Stimulated activated CD8-positive, alpha-beta memory T cell treated with anti-CD3 and anti-CD28 coated beads, Interleukin-15, amount 100 ng/mL, for 24 hours (primary cell): ENCODE data around the gene PRKG1.
"Not testable (repeated sequence)": the region's sequence is repeated elsewhere in the genome, so short reads cannot be mapped to it uniquely, and the experiment has no call there.

Source experiments
- DNase-seq: peaks from one replicate; pipeline ENCODE4 v3.0.0-alpha.2; 2020; ENCODE audit warnings: low read depth

The PRKG1 gene

DNA sequence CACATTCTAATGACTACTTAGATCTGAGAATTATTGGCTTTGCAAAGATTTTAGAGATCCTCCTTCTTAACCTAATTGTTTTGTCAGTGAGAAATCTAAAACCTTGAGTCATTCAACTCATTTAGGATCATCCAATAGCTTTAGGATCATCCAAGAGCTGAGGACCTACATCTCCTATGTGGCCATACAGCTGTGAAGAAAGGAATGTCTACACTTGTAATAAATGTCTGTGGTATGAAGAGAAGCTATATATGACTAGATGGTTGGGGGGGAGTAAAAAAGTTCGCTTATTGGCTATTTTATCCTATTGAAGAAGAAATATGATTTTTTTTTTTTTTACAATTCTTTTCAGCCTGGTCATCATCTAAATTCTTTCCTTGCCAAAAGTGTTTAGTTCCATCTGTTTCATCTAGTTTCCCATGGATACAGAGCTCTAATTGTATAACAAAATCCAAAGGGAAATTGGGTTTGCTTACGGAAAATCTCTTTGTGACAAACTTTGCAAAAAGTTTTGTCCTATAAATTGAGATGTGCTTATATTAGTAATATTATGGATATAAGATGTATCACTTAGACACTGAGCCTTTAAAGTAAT is 196.7 kb downstream of the PRKG1 start:
- DNase-seq = no peak

DNA sequence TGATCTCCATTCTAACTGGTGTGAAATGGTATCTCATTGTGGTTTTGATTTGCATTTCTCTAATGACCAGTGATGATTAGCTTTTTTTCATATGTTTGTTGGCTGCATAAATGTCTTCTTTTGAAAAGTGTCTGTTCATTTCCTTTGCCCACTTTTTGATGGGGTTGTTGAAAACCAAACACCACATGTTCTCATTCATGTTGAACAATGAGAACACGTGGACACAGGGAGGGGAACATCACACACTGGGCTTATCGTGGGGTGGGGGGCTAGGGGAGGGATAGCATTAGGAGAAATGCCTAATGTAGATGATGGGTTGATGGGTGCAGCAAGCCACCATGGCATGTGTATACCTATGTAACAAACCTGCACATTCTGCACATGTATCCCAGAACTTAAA is 197.8 kb downstream of the PRKG1 start:
- not testable (repeated sequence) for DNase-seq

DNA sequence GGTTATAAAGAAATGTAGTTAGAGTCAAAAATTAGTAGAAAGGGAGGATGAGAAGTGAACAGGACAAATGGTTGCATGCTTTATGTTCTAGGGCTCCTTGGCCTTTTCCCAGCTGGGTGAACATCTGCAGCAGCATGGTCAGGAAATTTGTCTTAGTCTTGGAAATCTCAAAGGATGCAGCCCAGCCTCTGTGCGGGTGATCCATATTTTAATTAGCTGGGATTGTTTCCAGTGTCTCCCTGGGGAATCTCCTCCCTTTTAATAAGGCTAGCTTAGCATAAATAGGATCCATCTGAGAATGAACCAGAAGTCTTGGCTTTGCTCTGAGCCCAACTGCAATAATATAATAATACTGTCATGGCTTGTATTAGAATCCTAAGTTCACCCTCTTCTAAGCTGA is 198.3 kb downstream of the PRKG1 start:
- DNase-seq = no peak

DNA sequence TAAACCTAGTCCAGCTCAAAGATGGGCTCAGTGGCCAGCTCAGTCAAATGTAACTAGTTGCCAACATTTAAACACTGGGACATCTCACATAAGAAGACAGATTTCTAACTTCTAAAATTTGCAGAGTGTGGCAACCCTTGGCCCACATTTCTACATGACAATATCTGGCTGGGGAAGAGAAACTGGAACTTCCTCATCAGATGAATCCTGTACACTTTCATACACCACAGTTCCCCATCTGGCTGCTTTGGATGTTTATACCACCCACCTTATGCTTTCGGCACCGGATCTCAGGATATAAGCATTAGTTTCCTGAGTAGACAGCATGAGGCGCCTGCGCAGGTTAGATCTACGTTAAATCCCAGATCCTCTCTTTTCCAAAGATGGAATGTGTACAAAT is 199.3 kb downstream of the PRKG1 start:
- no peak for DNase-seq

DNA sequence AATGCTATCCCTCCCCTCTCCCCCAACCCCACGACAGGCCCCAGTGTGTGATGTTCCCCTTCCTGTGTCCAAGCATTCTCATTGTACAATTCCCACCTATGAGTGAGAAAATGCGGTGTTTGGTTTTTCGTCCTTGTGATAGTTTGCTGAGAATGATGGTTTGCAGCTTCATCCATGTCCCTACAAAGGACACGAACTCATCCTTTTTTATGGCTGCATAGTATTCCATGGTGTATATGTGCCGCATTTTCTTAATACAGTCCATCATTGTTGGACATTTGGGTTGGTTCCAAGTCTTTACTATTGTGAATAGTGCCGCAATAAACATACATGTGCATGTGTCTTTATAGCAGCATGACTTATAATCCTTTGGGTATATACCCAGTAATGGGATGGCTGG is 201.8 kb downstream of the PRKG1 start:
- DNase-seq = not testable (repeated sequence)

DNA sequence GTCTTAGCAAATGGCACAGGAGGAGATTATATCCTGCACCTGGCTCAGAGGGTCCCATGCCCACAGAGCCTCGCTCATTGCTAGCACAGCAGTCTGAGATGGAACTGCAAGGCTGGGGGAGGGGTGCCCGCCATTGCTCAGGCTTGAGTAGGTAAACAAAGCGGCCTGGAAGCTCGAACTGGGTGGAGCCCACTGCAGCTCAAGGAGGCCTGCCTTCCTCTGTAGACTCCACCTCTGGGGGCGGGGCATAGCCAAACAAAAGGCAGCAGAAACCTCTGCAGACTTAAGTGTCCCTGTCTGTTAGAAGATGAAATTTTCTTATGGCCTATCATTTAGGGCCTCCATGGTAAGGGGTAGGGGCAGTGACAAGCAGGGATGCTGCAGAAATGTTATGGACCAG is 207.1 kb downstream of the PRKG1 start:
- not testable (repeated sequence) for DNase-seq

DNA sequence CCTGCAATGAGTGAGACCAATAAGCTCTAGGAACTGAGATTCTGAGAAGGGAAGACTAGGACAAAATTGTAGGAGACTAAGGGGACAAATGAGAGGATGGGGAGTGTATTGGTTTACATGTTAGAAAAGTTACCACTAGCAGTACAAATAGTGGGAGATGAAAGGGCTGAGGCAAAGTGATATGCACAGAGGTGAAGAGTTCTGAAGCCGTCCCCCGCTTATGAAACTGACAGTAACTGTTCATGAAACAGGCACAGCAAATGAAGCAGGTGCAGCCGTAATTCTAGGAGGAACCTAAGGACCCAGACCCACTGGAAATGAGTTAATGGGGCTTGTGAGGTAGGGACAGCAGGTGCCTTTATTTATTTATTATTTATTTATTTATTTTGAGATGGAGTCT is 211.3 kb downstream of the PRKG1 start:
- DNase-seq = no peak

DNA sequence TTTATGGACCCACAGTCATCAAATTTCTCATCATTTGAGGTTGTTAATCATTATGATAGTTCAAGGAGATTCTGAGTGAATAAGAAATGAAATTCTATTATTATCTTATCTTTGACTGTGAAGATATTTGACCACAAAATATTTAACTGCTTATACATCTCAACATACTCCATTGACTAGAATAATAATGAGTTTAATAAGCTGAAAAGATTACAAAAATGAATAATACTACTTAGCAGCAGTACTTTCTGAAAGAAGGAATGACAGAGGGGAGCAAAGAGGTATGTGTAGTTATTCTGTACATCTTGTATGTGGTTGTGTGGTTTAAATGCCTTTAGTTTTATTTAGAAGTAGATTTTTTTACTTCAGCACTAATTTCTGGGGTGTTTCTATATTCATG is 214.2 kb downstream of the PRKG1 start:
- no peak for DNase-seq

DNA sequence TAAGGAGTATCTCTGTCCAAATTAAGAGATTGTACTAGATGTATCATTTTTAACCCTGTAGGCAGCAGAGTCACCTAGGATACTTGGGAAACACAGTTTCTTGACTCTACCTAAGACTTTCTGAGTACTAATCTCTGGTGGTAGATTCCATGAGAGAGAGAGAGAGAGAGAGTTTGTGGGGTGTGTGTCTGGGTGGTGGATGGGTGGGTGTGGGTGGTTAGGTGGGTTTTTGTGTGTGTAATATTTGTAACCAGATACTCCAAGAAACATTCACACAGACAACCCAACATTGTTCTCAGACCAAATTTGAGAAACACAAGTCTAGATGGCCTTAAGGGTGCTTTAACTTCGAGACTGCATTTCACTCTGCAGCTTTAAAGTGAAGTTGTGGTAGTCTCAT is 215.2 kb downstream of the PRKG1 start:
- no peak for DNase-seq

DNA sequence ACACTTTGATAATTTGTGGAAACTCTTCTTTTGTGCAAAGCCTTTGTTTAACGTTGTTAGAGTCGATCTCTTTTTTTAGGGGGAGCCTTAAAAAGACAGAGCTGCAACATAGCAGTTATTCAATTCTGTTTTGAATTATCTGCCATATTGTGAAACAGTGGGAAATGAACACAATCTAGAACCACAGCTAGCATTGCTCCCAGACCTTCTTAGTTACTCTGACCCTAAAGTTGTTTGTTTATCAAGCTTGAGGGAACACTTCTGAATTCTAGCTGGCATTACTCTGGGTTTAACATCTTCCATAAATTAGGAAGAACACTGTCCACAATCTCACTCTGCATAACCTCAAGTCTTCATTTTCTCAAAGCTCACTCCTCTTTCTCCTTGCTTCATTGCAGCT is 217.7 kb downstream of the PRKG1 start:
- DNase-seq = no peak

DNA sequence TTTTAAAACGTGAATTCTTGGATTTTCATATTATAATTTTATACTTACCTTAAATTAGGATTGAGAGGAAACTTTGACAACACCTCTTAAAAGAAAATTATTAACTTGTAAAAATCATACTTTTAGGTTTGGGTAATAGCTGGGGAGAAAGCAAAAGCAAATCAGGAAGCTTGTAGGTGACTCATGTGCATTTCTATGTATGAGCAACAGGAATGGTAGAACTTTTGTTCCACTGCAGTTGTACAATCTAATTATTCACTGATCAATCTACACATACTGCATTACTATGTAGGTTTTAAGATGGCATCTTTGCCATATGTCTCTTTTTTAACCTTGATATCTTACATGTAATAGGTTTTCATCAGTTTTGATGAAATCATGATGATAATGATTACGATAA is 223.2 kb downstream of the PRKG1 start:
- DNase-seq = no peak

DNA sequence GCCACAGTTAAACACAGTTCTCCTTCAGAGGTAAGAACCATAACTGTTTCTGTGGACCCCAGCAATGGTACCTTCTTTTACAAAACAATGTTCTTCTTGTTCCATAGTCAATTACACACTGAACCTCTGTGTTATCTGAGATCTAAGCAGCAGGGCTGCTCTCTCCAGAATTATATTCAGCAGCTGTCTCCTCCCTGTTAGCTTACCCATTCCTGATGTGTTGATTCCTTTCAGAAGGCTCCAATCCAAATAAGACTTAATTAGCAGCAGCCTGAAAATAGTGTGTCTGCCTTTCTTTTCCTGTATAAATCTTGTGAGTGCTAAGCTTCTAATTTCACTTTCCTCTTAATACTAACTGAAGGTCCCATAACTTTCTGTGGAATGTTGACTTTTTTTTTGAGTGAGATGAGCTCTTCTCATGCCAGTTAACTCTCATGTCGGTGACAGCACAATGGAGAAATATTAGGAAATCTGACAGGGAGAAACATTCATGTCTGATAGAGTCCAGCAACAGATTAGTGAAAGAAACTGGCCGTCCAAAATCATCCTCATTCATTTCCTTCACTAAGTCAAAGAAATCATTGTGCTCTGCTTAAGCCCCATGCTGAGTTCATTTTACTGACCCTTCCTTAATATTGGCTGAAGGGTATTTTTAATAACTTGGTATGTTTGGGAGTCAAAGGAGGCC is 226.5 kb downstream of the PRKG1 start:
- DNase-seq = no peak

DNA sequence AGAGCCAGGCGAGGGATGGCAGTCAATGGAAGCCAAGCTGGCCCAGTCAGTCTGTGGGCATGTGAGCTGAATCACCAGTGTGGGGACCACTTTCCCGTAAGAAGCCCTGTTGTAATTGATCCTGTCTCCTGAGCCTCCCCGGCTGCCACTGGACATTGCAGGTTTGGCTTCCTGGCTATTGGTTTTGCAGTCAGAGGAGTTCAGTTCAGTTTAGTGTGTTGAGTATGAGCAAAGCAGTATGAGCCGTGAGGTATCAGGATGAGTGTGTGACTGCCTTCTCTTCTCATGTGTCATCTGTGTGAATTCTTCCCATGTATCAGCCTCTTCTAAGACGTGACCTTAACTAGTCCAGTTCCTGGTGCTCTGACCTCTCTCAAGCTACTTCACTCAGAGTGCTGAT is 227.4 kb downstream of the PRKG1 start:
- DNase-seq = no peak

DNA sequence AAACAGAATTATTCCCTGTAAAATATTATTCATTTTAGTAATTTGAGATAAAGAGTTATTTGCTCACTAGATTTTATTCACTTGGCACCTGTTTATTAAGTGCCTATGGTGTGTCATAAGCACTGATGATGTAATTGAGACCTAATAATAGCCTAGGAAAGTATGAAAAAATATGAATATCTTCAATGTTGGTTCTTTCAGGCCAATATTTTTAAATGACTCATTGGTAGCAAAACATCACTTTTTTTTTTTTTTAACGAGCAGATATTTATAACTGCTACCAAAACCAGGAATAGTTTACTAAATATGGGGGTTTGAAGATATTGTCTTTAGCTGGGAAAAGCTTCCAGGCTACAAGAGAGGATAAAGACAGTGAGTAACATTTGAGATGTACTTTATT is 228.0 kb downstream of the PRKG1 start:
- no peak for DNase-seq

DNA sequence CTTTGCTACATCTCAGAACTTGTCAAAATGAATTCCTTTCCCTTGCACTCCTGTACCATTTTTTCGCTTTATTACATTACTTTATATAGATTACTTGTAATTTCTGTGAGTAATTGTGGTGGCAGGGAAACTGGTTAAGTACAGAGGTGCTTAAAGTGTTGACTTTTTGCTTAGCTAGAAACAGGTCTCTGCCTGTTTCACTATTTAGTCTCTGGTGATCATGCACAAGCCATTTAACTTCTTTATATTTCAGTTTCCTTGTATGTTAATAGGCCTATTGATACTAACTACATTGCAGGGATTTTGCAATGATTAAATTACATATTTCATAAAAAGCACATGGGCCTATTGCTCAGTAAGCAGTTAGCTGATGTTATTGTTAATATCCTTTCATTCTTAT is 233.8 kb downstream of the PRKG1 start:
- no peak for DNase-seq

DNA sequence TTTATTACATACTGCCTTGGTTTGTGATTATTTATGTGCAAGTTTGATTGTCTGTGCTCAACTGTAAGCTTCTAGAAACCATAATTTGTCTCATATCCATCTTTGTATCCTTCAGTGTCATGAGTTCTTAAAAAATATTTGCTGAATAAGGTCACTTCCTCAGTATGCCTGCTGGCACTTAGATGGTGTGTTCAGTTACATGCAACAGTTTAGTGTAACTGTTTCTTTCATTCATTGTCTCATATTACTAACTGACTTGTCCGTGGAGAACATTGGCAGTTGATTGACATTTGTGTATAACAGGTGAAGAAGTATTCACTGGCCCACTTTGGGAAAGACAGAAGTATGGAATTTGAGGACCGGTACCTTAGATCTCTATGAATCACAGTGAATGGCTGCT is 236.9 kb downstream of the PRKG1 start:
- DNase-seq = no peak

DNA sequence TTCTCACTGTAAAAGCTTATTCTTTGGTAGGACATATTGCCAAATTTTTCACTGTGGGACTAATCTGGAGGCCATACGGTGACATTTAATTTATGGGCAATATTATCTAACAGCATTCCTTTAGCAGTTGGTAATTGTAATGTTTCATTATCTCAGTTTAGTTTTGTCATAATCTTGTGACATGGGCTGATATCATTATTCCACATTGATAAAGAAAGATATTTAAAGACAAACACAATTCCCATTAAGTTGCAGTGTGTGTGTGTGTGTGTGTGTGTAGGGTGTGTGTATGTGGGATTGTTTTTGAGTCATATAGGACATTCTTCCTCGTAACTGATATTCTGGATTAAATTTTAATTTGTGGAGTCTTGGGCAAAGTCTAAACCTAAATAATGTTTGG is 238.5 kb downstream of the PRKG1 start:
- DNase-seq = no peak

DNA sequence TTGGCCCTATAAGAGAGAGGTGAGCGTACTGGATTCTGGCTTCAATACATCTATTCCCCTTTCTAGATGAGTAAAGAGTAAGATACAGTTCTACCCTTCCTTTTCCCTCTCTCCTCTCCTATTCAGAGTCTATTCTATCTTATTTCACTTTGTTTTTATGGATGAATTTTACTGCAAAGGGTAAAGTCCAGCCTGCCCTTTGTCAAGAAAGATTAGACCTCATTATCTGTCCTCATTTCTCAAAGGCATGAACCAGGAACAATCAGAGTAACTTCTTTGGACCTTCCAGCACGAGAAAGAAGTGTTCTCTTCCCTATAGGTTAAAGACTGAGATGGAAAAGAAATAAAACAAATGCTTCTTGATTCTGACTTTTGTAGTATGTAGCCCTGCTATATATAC is 239.0 kb downstream of the PRKG1 start:
- no peak for DNase-seq

DNA sequence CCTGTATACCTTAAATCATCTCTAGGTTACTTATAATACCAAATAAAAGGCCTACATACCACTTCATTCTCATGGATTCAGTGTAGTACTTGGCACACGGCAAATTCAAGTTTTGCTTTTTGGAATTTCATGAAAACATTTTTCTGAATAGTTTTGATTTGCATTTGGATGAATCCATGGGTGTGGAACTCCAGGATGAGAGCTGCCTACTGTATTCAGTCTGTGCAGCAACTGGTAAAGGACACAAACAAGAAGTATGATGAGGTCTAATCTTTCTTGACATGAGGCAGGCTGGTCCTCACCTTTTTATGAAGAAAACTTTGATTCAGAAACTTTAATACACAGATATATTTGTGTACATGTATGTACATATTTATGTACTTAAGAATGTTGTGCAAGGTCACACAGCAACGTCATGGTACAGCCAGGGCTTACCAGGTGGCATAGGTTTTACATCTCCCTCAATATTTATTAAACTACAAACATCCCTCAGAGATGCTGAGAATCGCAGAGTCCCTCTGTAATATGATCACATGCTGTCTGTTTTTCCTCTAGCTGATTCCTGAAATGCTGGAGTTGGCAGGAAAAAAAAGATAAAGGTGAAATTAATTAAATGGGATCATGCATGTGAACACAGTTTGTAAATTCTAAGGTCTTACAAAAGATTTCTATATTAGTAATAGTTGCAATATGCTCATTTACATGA is 239.6 kb downstream of the PRKG1 start:
- no peak for DNase-seq

DNA sequence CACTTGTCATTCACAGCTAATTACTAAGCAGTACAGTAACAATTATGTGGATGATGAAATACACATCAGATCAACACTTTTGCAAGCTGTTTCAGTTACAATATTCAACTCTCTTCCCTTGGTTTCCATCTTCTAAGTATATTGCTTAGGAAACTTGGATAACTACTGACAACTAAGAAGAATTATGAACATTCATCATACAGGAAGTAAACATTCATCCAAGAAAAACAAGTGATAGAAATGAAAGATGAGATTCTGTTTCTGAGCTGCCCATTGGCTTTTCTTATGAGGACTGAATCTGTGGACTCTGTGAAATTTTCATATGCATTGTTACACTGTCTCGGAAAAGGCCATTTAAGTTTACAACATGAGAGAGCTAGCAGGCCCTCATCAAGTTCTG is 240.2 kb downstream of the PRKG1 start:
- DNase-seq = no peak

DNA sequence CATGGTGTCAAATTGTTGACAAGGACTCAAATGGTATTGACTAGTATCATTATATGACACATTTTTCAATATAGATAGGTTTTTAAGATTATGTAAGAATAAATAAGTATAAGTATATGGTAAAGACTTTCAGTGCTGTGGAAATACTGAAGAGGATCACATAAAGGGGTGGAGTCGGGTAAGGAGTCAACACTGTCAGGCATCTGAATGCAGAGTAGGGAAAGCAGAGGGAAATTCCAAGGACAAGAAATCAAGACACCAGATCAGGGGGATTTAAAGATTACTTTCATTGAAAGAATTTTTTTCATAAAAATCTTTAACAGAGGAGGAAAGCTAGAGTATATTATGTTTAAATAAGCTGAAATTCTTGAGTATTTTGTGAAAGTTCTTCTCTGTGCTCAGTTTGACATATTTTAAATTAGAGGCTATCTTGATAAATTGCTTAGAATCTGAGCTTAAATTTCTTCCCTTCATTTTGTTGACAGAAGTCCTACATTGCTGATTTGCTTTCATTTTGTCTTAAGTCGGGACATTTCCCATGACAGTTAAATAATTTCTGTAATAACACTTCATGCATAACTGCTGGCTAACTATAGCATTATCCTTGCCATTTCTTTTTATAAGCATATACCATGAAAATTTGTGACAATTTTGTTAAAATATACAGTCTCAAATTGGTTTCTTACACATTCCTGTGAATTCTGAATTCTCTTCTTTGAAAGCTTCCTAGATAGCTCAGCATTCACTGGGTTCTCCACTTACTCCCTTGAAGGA is 244.3 kb downstream of the PRKG1 start:
- DNase-seq = no peak

DNA sequence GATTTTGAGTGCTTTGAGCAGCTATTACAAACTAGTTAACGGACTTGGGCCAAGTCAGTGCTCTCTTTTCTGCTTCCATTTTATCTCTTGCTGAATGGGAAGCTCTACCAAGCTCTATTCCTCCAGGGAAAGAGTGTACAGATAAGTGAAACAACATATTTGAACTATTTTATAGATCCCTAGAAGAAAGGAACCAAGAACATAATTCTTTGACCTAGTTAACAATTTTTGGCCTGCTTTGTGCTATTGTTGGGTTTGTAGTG is 244.8 kb downstream of the PRKG1 start:
- DNase-seq = no peak

DNA sequence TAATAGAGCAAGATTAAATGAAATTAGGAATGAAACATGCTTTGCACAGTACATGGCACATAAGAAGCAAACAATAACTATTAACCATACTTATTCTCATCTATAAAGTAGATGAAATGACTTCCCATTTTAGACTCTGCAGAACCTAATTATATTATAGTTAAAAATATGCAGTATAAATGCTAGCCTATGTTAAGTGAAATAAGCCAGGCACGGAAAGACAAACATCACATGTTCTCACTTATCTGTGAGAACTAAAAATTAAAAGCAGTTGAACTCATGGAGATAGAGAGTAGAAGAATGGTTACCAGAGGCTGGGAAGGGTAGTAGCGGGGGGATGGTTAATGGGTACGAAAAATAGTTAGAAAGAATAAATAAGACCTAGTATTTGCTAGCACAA is 247.0 kb downstream of the PRKG1 start:
- no peak for DNase-seq
